Endothelial cell of umbilical vein (primary cell): ENCODE results near the gene USF3. TPM values are rescaled to one million over a fixed set of nuclear protein-coding genes. Genes with fewer than 3 reads are reported as not detected.

Experiments used
- BruUV-seq: library from RNA; stranded (reverse); fragments of 400-500 nt; replicated peaks from 2 replicates; lab custom pipeline; 2021; lab: Mats Ljungman, UMichigan
- CTCF ChIA-PET: fragments of 300-600, 350-600 bp; sonication (Branson Sonifier 250); formaldehyde crosslinking; loops from one replicate; lab custom pipeline; 2021; ENCODE audit warnings: antibody characterized with exemption, inconsistent platforms; lab: Charles Lee
- POLR2A ChIA-PET: fragments of 300-600, 350-600 bp; sonication (Branson Sonifier 250); formaldehyde crosslinking; loops from one replicate; lab custom pipeline; 2021; ENCODE audit warnings: antibody characterized with exemption, inconsistent platforms; lab: Charles Lee
- DNase-seq: peaks from one replicate; pipeline ENCODE4 v3.0.0-alpha.2; 2011; ENCODE audit warnings: low read depth, low spot score
- FAIRE-seq: peaks from 2 replicates; lab custom pipeline; 2011; peaks lifted over from hg19 to GRCh38; lab: Jason Lieb, UNC
- H2AFZ ChIP-seq: 2 replicates; pipeline ENCODE4 v1.6.0; 2012; ENCODE audit warnings: low read depth, low read length, control low read depth, inconsistent platforms
- H3K27ac ChIP-seq: 2 replicates; pipeline ENCODE4 v1.5.1; 2011; ENCODE audit warnings: low read depth, mild to moderate bottlenecking, control low read depth, low read length, moderate library complexity; ENCODE audit not compliant: insufficient read depth
- H3K27me3 ChIP-seq, 2 experiments: 2 replicates each; pipeline versions ENCODE4 v1.6.0 to v1.6.1; 2011; ENCODE audit warnings: low read length in 2 of 2, mixed read lengths in 1 of 2; ENCODE audit not compliant: control insufficient read depth in 2 of 2, insufficient read depth in 2 of 2
- H3K36me3 ChIP-seq, 2 experiments: 2 replicates in 1 of 2; 3 replicates in 1 of 2; pipeline ENCODE4 v1.5.1; 2011; ENCODE audit warnings: low read length in 2 of 2, mild to moderate bottlenecking in 1 of 2, moderate library complexity in 1 of 2; ENCODE audit not compliant: control insufficient read depth in 2 of 2, insufficient read depth in 2 of 2; ENCODE audit errors: extremely low read depth in 1 of 2
- H3K4me1 ChIP-seq: 3 replicates; pipeline ENCODE4 v1.5.1; 2011; ENCODE audit warnings: mild to moderate bottlenecking, low read length; ENCODE audit not compliant: control insufficient read depth, insufficient read depth; ENCODE audit errors: extremely low read depth
- H3K4me2 ChIP-seq: 2 replicates; pipeline ENCODE4 v1.6.1; 2011; ENCODE audit warnings: low read length, control low read depth, mixed read lengths; ENCODE audit not compliant: insufficient read depth
- H3K4me3 ChIP-seq, 3 experiments: fragments of 200-600 bp in 1 of 3; sonication (generic), shearing (Covaris generic) in 1 of 3; replicated peaks in 1 of 3; 2 replicates each; pipeline ENCODE4 v1.5.1; 2011 to 2016; ENCODE audit warnings: control low read depth in 3 of 3, low read length in 3 of 3, mild to moderate bottlenecking in 2 of 3, inconsistent platforms in 1 of 3, low read depth in 1 of 3, moderate library complexity in 1 of 3; ENCODE audit not compliant: insufficient read depth in 1 of 3
- H3K79me2 ChIP-seq: 2 replicates; pipeline ENCODE4 v1.6.0; 2012; ENCODE audit warnings: low read length, inconsistent platforms; ENCODE audit not compliant: control insufficient read depth, insufficient read depth
- H3K9ac ChIP-seq: replicated peaks from 2 replicates; pipeline ENCODE3; 2011; ENCODE audit warnings: low read length, control low read depth; ENCODE audit not compliant: insufficient read depth; ENCODE audit errors: extremely low read depth
- H3K9me1 ChIP-seq: replicated peaks from 3 replicates; pipeline ENCODE4 v1.6.0; 2011; ENCODE audit warnings: mild to moderate bottlenecking, low read length; ENCODE audit not compliant: control insufficient read depth, insufficient read depth; ENCODE audit errors: extremely low read depth
- H3K9me3 ChIP-seq: replicated peaks from 2 replicates; pipeline ENCODE4 v1.5.1; 2012; ENCODE audit warnings: low read length, inconsistent platforms; ENCODE audit not compliant: control insufficient read depth, insufficient read depth
- H4K20me1 ChIP-seq: replicated peaks from 2 replicates; pipeline ENCODE3; 2011; ENCODE audit warnings: mild to moderate bottlenecking, low read length; ENCODE audit not compliant: control insufficient read depth, insufficient read depth; ENCODE audit errors: extremely low read depth
- EZH2 ChIP-seq: IDR thresholded peaks from 2 replicates; pipeline ENCODE4 v1.6.1; 2012; ENCODE audit warnings: borderline replicate concordance, low read depth, mild to moderate bottlenecking, moderate library complexity, low read length, inconsistent platforms; ENCODE audit not compliant: severe bottlenecking
- FOS ChIP-seq: IDR thresholded peaks from 2 replicates; pipeline ENCODE4 v1.6.1; 2011; ENCODE audit warnings: mild to moderate bottlenecking, low read length, moderate library complexity, borderline replicate concordance; ENCODE audit not compliant: insufficient read depth
- GATA2 ChIP-seq: IDR thresholded peaks from 2 replicates; pipeline ENCODE4 v1.7.0; 2011; ENCODE audit warnings: low read depth, mild to moderate bottlenecking, moderate library complexity, mixed read lengths, low read length; ENCODE audit not compliant: insufficient read length, insufficient read depth
- JUN ChIP-seq: IDR thresholded peaks from 2 replicates; pipeline ENCODE4 v1.6.1; 2011; ENCODE audit warnings: borderline replicate concordance, low read depth; ENCODE audit not compliant: insufficient read length, insufficient read depth
- MAX ChIP-seq: IDR thresholded peaks from 2 replicates; pipeline ENCODE4 v1.6.1; 2011; ENCODE audit not compliant: insufficient read depth, insufficient read length
- MYC ChIP-seq: IDR thresholded peaks from one replicate; pipeline ENCODE4 v1.6.1; 2011; ENCODE audit warnings: mild to moderate bottlenecking, low read depth, low read length
- POLR2A ChIP-seq: IDR thresholded peaks from 2 replicates; pipeline ENCODE4 v1.6.1; 2012; ENCODE audit warnings: low read depth, mild to moderate bottlenecking, control low read depth, low read length
- POLR2AphosphoS5 ChIP-seq: IDR thresholded peaks from 2 replicates; pipeline ENCODE4 v1.6.1; 2012; ENCODE audit warnings: low read depth, mild to moderate bottlenecking, control low read depth, low read length, moderate library complexity; ENCODE audit not compliant: insufficient read depth
- dilution Hi-C: fragments of 300-500 bp; cut with MboI; formaldehyde crosslinking; loops from one replicate; pipeline ENCODE4 v1.15.0; 2019; ENCODE audit warnings: low sequenced_read_pairs; ENCODE audit not compliant: extremely low pct_ligation_motif_present
- intact Hi-C: fragments of 100-400 bp; cut with micrococcal nuclease; formaldehyde crosslinking; loops from one replicate; pipeline ENCODE4 v1.10.0; 2022
- polyA plus RNA-seq, 4 experiments: library from polyadenylated mRNA; depleted of rRNA in 3 of 4; stranded (reverse) in 3 of 4; unstranded in 1 of 4; fragments of >200 nt; gene quantifications; 2 replicates each; pipeline versions ENCODE4 v1.2.1 to v1.2.3, GENCODE V29; 2011 to 2012; ENCODE audit warnings: missing spikeins in 1 of 4
- total RNA-seq: library from RNA; stranded (reverse); gene quantifications from 2 replicates; pipeline ENCODE4 v1.2.3, GENCODE V29; 2021
- TF ChIP-seq, protein P1 (sequence below), 2 donors: IDR thresholded peaks; 1 replicate in 1 of 2; 2 replicates in 1 of 2; pipeline ENCODE4 v1.5.1; 2011; ENCODE audit warnings: low read length in 2 of 2, mild to moderate bottlenecking in 2 of 2, moderate library complexity in 2 of 2, control low read depth in 1 of 2, inconsistent platforms in 1 of 2, low read depth in 1 of 2; ENCODE audit not compliant: insufficient read depth in 1 of 2; ENCODE audit errors: extremely low read depth in 1 of 2

USF3 gene
- total and polyA plus RNA-seq, 2 donors (not counting 3 experiments of a cell fraction or from before 2014, with no cell fraction given): 7.0 to 10.5 TPM

- Histone ChIP-seq H4K20me1 (no peaks in the 10 kb centered on the region), H3K79me2 (no peaks in the 10 kb centered on the region), H3K9me3 (no peaks in the 10 kb centered on the region), H3K27me3 (no peaks in the 10 kb centered on the region), H3K27ac (no peak overlapping the region), H3K36me3 (peaks cover 9 to 12% of the 10 kb centered on the region in 2 experiments), H2AFZ (no peak overlapping the region), H3K9me1 (no peaks in the 10 kb centered on the region), H3K4me2 (no peak overlapping the region), H3K4me3 (no peak overlapping the region), H3K4me1 (no peaks in the 10 kb centered on the region), H3K9ac (no peak overlapping the region)
- intact Hi-C loops: no loop called here
- POLR2A ChIA-PET: interaction anchor here (0.5 kb wide), 1 partner anchor 230 kb away, joined by 3 read pairs; no protein-coding TSS in a partner anchor
- DNase-seq (no peak), FAIRE-seq (no peak)
- no peak for TF ChIP-seq POLR2AphosphoS5
- TF ChIP-seq MAX: no peak
- dilution Hi-C loops: no loop called here
- BruUV-seq: no TSS peak
- CTCF ChIA-PET: no interaction called here
Measured at GRCh38 chr3:113659101-113659541, 37.3 kb downstream of the USF3 start.

GRCh38 chr3:113658107-113658506, 38.3 kb downstream of the USF3 start:
- no peaks in the 10 kb centered on the region for H3K4me1 ChIP-seq
- no peak overlapping the region for H3K9ac ChIP-seq
- no peak overlapping the region for H2AFZ ChIP-seq
- dilution Hi-C loops: no loop called here
- no peaks in the 10 kb centered on the region for H4K20me1 ChIP-seq
- CTCF ChIA-PET: no interaction called here
- peaks cover 9 to 12% of the 10 kb centered on the region in 2 experiments for H3K36me3 ChIP-seq
- no peak overlapping the region for H3K4me3 ChIP-seq
- DNase-seq (no peak), FAIRE-seq (no peak)
- H3K27me3 ChIP-seq: no peaks in the 10 kb centered on the region
- no peak for TF ChIP-seq POLR2A
- no peak for TF ChIP-seq JUN
- TF ChIP-seq FOS: no peak
- no peak for TF ChIP-seq EZH2
- no peak for TF ChIP-seq POLR2AphosphoS5
- no peak for TF ChIP-seq GATA2
- TF ChIP-seq, protein P1, sequence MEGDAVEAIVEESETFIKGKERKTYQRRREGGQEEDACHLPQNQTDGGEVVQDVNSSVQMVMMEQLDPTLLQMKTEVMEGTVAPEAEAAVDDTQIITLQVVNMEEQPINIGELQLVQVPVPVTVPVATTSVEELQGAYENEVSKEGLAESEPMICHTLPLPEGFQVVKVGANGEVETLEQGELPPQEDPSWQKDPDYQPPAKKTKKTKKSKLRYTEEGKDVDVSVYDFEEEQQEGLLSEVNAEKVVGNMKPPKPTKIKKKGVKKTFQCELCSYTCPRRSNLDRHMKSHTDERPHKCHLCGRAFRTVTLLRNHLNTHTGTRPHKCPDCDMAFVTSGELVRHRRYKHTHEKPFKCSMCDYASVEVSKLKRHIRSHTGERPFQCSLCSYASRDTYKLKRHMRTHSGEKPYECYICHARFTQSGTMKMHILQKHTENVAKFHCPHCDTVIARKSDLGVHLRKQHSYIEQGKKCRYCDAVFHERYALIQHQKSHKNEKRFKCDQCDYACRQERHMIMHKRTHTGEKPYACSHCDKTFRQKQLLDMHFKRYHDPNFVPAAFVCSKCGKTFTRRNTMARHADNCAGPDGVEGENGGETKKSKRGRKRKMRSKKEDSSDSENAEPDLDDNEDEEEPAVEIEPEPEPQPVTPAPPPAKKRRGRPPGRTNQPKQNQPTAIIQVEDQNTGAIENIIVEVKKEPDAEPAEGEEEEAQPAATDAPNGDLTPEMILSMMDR (IDR thresholded peaks at IDR 0.05; ENCODE audit: extremely low read depth in 1 of 2, insufficient read depth in 1 of 2, low read depth in 1 of 2, low read length in 2 of 2): no peak
- TF ChIP-seq MAX: no peak
- TF ChIP-seq MYC: no peak
- BruUV-seq: no TSS peak
- H3K9me1 ChIP-seq: no peaks in the 10 kb centered on the region
- H3K79me2 ChIP-seq: no peaks in the 10 kb centered on the region
- intact Hi-C loops: no loop called here
- no peak overlapping the region for H3K27ac ChIP-seq
- H3K9me3 ChIP-seq: no peaks in the 10 kb centered on the region
- no peak overlapping the region for H3K4me2 ChIP-seq
- POLR2A ChIA-PET: no interaction called here
